HG03159 (cell line): ENCODE measurements around the gene EXOSC3.

Experiments used
- ATAC-seq: cut with Tn5 transposase; IDR thresholded peaks from one replicate; pipeline ENCODE4 v1.9.1; 2021; ENCODE audit warnings: mild to moderate bottlenecking, moderate library complexity; ENCODE audit not compliant: unreplicated experiment

Gene EXOSC3

DNA sequence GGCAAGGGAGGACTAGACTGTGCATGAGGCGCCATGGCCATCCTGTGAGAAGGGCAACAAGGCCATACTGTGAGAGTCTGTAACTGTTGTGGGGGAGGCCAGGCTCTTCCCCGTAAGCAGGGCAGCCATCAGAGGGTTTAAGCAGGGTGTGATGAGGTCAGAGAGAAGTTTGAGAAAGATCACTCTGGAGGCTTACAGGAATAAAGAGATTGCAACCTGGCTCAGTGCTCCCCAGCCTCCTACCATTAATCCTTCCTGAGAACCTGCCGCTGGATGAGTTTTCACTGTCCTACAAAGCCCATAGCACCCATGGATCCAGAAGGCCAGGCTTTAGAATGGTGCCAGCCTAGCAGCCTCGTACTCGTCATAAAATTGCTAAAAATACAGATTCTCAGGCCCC, 45.6 kb downstream of the EXOSC3 start:
- ATAC-seq: no peak

DNA sequence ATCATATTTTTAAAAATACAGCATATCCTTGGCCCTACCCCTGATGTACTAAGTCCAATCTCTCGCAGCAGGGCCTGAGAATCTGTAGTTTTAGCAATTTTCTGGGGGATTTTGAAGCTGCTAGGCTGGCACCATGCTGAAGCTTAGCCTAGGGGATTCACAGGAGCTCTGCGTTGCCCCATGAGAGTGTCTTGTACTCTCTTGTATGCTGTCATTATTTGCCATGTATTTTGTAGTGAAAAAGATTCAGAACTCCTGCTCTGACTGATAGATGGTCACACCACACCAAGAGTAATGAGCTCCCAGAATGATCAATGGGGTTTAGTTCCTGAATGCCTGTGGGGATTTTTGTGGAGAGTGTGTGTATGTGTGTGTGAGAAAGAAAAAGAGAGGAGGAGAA, 51.9 kb downstream of the EXOSC3 start:
- no peak for ATAC-seq

DNA sequence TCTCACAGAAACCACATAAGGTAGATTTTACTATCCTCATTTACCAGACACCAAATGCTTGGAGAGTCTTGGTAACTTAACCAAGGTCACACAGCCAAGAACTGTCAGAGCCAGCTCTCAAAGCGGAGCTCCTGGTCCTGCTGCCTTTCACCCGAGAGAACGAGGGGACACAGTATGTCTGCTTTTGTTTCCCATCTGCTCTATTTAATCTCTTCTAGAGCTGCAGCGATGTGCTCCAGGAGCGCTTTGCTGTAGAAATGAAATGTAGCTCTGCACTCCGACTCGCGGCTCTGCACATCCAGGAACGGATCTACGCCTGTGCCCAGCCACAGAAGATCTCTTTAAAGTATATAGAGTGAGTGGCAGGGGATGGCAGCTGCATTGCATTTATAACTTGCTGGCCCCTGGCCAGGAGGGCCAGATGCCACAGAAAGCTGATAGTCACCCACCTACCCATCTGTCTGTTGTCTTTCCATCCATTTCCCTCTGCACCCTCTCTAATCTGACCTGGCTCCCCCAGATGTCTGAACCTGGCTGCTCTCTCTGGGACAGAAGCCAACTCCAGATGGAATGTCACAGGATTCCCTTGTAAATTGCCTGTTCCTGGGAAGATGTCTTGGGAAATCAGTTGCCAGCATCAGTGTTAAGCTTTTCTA, 52.6 kb downstream of the EXOSC3 start:
- no peak for ATAC-seq

DNA sequence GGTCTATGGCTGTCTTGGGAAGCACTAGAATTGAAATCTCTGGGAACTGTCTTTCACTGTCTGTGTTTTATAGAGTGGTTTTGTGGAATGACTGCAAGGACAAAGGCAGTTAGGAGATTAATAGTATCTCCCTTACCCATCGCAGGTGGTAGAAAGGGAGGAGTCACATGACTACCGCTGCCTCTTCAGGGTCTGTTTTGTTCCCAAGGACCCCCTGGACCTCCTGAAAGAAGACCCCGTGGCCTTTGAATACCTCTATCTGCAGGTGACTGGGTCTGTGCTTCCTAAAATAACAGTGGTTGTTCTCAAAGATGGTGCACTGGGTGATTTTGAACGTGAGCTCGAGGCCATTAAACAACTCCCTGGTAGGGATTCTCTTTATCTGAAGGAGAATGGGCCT, 54.0 kb downstream of the EXOSC3 start:
- ATAC-seq: no peak

DNA sequence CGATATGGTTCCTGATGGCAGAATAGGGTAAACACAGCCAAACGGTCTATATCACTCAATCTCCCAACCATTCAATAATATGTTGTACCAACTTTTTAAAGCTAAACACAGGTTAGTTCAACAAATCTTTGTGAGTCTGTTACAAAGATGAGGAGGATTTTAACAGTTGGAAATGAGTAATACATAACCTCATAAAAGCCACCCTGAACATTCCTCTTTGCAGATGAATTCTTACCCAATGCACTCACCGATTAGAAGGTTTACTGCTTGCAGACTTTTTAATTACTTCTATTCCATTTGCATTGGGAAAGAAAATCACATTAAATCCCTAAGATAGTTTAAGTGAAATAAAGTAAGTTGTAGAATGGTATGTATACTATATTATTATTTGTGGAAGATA, 54.6 kb downstream of the EXOSC3 start:
- no peak for ATAC-seq
